C4-2B (cell line): ENCODE data around the gene FES.

Experiments used
- H3K27ac ChIP-seq: fragments of 450-650 bp; 2 replicates; pipeline ENCODE4 v1.5.1; 2017
- ZFX ChIP-seq: fragments of 450-650 bp; IDR thresholded peaks from 2 replicates; pipeline ENCODE4 v1.6.1; 2017
- TF ChIP-seq, protein P1 (sequence below): fragments of 450-650 bp; conservative IDR thresholded peaks from 2 replicates; pipeline ENCODE4 v1.5.1; 2017; ENCODE audit warnings: mild to moderate bottlenecking

The FES gene

GRCh38 chr15:90933301-90933700 lies 49.0 kb downstream of the FES start:
- TF ChIP-seq, protein P1, sequence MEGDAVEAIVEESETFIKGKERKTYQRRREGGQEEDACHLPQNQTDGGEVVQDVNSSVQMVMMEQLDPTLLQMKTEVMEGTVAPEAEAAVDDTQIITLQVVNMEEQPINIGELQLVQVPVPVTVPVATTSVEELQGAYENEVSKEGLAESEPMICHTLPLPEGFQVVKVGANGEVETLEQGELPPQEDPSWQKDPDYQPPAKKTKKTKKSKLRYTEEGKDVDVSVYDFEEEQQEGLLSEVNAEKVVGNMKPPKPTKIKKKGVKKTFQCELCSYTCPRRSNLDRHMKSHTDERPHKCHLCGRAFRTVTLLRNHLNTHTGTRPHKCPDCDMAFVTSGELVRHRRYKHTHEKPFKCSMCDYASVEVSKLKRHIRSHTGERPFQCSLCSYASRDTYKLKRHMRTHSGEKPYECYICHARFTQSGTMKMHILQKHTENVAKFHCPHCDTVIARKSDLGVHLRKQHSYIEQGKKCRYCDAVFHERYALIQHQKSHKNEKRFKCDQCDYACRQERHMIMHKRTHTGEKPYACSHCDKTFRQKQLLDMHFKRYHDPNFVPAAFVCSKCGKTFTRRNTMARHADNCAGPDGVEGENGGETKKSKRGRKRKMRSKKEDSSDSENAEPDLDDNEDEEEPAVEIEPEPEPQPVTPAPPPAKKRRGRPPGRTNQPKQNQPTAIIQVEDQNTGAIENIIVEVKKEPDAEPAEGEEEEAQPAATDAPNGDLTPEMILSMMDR: no peak
- no peak for TF ChIP-seq ZFX
- no peak overlapping the region for H3K27ac ChIP-seq

GRCh38 chr15:90934256-90934948 lies 50.1 kb downstream of the FES start:
- no peak for TF ChIP-seq ZFX
- TF ChIP-seq, protein P1: peak; percentile 97
- H3K27ac ChIP-seq: peak overlapping the region; percentile 84

- TF ChIP-seq ZFX: peak; percentile 85; the same call in 1 of the 2 replicates
- TF ChIP-seq, protein P1: no peak
- H3K27ac ChIP-seq: peak within 1 kb of the TSS; percentile 84
Observed at GRCh38 chr15:90934949-90935751, 50.8 kb downstream of the FES start, which contains the start of gene UNC45A. TSS of gene UNC45A (plus strand) at chr15:90935285. CDS start at chr15:90935325, 40 bp downstream.

DNA sequence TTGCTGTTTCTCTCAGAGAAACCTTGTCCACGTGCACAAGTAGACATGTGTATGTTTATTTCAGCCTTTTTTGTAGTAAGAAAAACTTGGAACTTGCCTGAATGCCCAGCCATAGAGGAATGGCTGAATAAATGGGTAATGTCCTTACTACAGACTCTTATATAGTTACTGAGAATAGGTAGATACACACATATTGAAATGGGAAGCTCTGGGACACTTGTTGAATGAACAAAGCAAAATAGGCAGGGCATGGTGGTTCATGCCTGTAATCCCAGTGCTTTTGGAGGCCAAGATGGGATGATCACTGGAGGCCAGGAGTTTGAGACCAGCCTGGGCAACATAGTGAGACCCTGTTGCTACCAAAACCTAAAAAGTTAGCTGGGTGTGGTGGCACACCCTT lies 52.5 kb downstream of the FES start:
- H3K27ac ChIP-seq: no peak overlapping the region
- no peak for TF ChIP-seq ZFX
- TF ChIP-seq, protein P1: no peak

DNA sequence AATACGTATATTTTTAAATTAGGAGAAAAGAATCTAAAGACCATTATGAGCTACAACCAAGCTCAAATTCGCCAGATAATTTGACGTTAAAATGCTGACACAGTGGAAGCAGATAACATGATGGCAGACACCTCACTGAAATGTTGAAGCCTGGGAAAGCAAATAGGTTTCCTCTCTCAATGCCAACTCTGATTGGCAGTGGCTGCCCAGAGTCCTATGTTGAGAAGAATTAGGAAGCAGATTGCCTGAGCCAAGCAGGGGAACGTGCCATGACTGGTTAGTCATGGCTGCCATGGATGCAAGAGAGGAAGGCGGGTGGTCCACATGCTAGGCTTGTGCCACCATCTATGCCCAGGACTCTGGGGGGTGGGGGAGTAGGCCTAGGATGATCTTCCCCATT lies 54.0 kb downstream of the FES start:
- TF ChIP-seq, protein P1: no peak
- TF ChIP-seq ZFX: no peak
- H3K27ac ChIP-seq: no peak overlapping the region

DNA sequence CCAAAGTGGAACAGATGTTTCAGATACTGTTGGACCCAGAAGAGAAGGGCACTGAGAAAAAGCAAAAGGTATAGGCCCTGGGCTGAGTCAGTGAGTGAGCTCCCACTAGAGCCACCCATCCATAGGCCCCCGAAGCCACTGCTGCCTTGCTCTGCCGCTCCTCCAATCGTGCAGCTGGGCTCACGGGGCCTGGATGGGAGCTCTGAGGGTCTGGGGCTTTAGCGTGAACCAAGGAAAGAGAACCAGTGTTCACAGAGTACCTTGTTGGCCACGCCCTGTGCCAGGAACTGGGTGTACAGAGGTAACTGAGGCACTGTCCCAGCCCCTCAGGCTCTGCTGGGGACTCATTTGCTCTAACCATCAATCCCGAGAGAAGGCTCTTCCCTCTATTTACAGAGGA lies 55.5 kb downstream of the FES start:
- TF ChIP-seq ZFX: no peak
- TF ChIP-seq, protein P1: no peak

DNA sequence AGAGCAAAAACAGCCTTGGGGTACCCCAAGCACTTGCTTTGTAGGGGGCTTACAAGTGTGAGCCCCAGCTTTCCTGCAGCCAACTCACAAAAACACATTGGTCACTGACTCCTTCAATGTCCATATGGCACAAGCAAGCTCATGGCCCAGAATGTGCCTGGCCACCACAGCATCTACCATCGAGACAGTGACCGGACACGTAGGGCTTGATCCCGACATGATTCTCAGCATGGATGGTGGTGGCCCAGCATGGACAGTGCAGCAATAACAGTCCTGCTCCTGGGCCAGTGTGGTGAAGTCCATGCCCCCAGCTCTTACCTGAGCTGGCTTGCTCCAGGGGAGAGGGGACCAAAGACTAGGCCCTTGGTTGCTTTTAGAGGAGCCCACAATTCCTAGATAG lies 56.7 kb downstream of the FES start:
- no peak for TF ChIP-seq ZFX
- TF ChIP-seq, protein P1: no peak
- no peak overlapping the region for H3K27ac ChIP-seq

More for the DNA sequence above, 55.5 kb downstream of the FES start:
- no peak overlapping the region for H3K27ac ChIP-seq
